Measurements from ENCODE around the gene PDE9A.

Gene PDE9A

DNA sequence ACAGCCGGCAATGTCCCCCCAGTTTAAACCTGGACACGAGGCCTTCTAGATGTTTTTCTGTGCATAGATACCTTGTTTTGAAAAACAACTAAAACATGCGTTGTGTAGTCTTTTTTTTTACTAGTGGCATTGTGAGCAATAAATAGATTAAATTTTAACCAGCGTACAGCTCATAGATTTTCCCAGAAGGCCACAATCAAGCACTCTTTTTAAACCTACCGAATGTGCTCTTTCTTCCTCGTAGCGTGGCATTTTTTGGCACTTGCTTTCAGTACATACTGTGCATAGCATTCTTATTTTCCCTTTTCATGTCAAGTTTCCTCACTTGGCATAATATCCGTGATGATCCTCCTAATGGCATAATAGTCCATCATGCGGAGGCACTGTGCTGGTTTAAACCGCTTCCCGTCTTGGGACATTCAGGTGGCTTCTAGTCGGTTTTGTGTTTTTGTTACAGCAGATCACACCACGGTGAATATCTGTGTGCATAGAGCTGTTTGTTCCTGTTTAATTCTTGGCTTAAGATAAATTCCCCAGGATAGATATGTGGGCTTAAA, 95.3 kb downstream of the PDE9A start:
- Mint-ChIP-seq H3K4me3 (no peak overlapping the region), H3K27ac (no peak overlapping the region), H3K4me1 (peaks cover 18 to 20% of the 10 kb centered on the region in 2 donors), H3K9me3 (no peaks in the 10 kb centered on the region), H3K27me3 (peaks cover 0 to 7% of the 10 kb centered on the region in 2 donors), H3K36me3 (no peaks in the 10 kb centered on the region)
- no peak for DNase-seq
- no peak for ATAC-seq (replicated peaks)

DNA sequence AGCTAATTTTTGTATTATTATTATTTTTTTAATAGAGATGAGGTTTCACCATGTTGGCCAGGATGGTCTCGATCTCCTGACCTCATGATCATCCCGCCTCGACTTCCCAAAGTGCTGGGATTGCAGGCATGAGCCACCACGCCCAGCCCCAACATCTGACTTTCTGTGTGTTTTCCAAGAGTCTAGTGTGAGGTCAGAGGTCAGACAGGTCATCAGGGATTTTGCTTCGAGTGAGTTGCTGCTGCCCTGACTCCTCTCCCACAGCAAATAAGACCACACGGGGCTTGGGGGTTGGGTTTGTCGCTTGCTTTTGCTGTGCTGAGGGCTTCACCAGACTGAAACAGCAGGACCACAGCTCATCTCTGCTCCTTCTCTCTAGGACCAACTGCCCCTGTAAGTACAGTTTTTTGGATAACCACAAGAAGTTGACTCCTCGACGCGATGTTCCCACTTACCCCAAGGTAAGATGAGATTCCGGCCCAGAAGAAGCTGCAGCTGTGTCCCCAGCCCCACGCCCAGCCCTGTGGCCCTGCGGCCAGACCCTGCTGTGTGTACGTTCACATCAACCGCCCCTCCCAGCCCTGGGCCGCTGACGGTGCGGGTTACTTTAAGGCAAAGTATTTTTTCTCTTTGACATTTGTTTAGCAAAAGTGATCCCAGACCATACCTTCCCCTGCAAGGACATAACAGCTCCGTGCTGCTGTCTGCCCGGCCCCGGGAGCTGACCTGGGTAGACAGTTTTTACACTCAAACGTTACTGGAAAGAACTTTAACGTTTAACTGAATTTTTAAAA, 97.5 kb downstream of the PDE9A start:
- H3K4me3 Mint-ChIP-seq, result no peak overlapping the region
- H3K36me3 Mint-ChIP-seq, result no peaks in the 10 kb centered on the region

DNA sequence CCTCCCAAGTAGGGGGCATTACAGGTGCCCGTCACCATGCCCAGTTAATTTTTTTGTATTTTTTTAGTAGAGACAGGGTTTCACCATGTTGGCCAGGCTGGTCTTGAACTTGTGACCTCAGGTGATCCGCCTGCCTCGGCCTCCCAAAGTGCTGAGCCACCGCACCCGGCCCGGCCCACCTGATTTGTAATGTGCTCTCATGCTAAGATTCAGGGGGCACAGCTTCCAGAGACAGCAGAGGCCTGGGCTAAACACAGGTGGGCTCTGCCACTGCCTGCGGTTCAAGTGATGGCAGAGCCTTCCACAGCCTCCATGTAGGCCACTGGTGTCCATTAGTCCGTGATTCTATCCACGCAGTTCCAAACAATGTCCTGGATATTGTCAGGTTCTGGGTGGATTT, 98.4 kb downstream of the PDE9A start:
- DNase-seq, result no peak
- no peak overlapping the region for H3K27ac Mint-ChIP-seq
- no peak overlapping the region for H3K4me3 Mint-ChIP-seq

More for the DNA sequence above, 97.5 kb downstream of the PDE9A start:
- no peak for ATAC-seq (replicated peaks)
- H3K27me3 Mint-ChIP-seq, result no peaks in the 10 kb centered on the region
- no peaks in the 10 kb centered on the region for H3K9me3 Mint-ChIP-seq
- peaks cover 12 to 14% of the 10 kb centered on the region in 2 donors for H3K4me1 Mint-ChIP-seq
- no peak for DNase-seq
- no peak overlapping the region for H3K27ac Mint-ChIP-seq

DNA sequence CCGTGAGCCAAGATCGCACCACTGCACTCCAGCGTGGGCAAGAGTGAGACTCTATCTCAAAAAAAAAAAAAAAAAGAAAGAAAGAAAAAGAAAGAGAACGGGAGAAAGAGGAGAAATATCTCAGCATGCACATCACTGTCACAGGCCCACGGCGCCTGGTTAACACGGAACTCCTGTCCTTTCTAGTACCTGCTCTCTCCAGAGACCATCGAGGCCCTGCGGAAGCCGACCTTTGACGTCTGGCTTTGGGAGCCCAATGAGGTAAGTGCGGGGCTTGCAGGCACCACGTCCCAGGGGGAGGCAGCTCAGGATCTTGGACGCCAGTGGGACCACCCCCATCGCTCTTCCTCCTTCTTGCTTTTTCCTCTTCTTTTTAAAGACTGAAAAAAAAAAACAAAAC, 100.4 kb downstream of the PDE9A start:
- no peaks in the 10 kb centered on the region for H3K9me3 Mint-ChIP-seq
- ATAC-seq (replicated peaks), result no peak
- no peaks in the 10 kb centered on the region for H3K27me3 Mint-ChIP-seq
- peaks cover 0 to under 1% of the 10 kb centered on the region in 2 donors for H3K4me1 Mint-ChIP-seq
- H3K4me3 Mint-ChIP-seq, result no peak overlapping the region
- no peak for DNase-seq
- H3K36me3 Mint-ChIP-seq, result no peaks in the 10 kb centered on the region
- H3K27ac Mint-ChIP-seq, result no peak overlapping the region

More for the DNA sequence above, 98.4 kb downstream of the PDE9A start:
- Mint-ChIP-seq H3K36me3 (no peaks in the 10 kb centered on the region), H3K4me1 (peaks cover 2 to 5% of the 10 kb centered on the region in 2 donors), H3K27me3 (no peaks in the 10 kb centered on the region), H3K9me3 (no peaks in the 10 kb centered on the region)
- ATAC-seq (replicated peaks), result no peak

DNA sequence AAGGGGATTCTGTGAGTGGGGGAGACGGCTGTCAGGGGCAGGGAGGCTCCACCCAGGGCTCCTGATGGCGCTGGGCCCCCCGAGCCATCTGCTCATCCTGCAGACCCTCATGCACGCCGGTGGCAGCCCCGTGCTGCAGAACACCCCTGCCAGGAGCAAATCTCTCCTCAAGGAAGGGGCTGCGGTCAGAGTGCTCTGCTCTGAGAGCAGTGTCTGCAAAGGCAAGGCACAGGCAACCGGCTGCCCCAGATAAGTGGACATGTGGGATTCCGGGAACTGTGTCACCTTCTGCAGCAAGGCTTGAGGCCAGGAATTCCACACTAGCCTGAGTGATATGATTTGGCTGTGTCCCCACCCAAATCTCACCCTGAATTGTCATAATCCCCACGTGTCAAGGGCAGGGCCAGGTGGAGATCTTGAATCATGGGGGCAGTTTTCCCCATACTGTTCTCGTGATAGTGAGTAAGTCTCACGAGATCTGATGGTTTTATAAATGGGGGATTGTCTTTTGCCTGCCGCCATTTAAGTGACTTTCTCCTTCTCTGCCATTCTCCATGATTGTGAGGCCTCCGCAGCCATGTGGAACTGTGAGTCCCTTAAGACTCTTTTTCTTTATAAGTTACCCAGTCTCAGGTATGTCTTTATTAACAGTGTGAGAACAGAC, 101.0 kb downstream of the PDE9A start:
- H3K36me3 Mint-ChIP-seq, result no peaks in the 10 kb centered on the region

DNA sequence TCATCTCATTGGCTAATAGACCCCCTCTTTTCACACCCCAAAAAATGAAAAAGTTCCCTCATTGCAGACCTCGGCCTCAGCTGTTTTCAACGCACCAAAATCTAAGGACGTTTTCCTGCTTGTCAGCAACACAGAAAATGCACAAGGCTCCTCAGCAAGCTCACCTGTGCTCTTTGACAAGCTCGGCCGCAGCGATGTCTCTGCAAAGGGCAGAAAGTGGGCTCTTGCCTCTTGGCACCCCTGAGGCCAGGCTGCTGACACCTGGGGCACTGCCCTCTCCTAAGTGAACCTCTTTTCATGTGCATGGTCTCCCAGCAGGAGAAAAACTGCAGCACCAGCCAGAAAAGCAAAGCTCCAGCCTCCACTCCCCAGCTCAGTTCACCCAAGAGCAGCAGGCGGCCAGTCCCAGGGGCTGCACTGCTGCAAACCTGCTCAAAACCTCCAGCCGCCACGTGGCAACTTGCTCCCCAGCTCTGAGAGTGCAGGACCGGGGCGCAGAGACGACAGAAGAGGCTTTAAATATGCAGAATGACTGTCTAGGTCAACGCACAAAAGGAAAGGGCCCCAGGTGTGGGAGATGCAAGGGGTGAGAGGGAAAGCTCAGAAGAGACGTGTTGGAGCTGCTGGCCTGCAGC, 101.7 kb downstream of the PDE9A start:
- Mint-ChIP-seq H3K36me3 (no peaks in the 10 kb centered on the region), H3K4me3 (no peak overlapping the region), H3K4me1 (no peaks in the 10 kb centered on the region), H3K27ac (no peak overlapping the region), H3K27me3 (peaks cover 0 to 5% of the 10 kb centered on the region in 2 donors), H3K9me3 (no peaks in the 10 kb centered on the region)
- no peak for DNase-seq
- no peak for ATAC-seq (replicated peaks)

More for the DNA sequence above, 101.0 kb downstream of the PDE9A start:
- ATAC-seq (replicated peaks), result no peak
- no peak for DNase-seq
- peaks cover 0 to under 1% of the 10 kb centered on the region in 2 donors for H3K27me3 Mint-ChIP-seq
- H3K4me3 Mint-ChIP-seq, result no peak overlapping the region
- H3K9me3 Mint-ChIP-seq, result no peaks in the 10 kb centered on the region
- no peak overlapping the region for H3K27ac Mint-ChIP-seq
- H3K4me1 Mint-ChIP-seq, result no peaks in the 10 kb centered on the region

DNA sequence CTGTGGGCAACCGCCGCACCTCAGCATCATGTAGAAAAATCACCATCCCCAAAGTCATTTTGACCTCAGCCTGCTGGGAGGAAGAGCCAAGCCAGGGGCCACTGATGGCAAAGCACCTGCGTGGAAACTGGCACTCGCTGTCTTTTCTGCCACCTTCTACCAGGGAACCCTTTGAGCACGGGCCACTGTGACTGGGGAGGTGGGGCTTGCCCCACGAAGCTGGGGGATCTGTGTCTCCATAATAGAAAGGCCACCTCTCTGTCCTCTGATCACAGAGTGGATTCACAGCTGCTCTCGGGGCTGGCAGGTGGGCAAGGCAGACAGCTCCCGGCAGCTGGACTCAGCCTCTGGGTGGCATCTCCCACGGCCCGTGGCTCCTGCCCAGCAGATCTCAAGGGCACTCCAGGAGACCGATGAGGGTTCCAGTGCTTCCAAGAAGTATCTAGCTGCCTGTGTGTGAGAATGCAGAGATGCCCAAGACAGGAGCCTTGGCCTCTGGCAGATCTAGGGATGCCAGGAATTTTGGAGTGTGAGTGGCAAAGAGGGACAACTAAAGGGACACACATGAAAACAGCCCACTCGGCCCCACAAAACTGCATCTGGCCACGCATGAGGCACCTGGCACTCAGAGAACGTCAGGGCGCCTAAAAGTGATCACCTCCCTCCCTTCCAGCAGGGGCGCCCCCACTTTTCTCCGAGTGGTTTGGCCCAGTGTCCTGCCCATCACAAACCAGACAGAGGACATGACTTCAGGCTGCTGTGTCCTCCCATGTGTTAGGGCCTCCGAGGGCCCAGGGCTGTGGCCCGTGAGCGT, 102.6 kb downstream of the PDE9A start:
- Mint-ChIP-seq H3K27ac (no peak overlapping the region), H3K36me3 (no peaks in the 10 kb centered on the region), H3K4me1 (no peaks in the 10 kb centered on the region), H3K4me3 (no peak overlapping the region), H3K27me3 (peaks cover 0 to 5% of the 10 kb centered on the region in 2 donors), H3K9me3 (no peaks in the 10 kb centered on the region)
- ATAC-seq (replicated peaks), result no peak
- no peak for DNase-seq

DNA sequence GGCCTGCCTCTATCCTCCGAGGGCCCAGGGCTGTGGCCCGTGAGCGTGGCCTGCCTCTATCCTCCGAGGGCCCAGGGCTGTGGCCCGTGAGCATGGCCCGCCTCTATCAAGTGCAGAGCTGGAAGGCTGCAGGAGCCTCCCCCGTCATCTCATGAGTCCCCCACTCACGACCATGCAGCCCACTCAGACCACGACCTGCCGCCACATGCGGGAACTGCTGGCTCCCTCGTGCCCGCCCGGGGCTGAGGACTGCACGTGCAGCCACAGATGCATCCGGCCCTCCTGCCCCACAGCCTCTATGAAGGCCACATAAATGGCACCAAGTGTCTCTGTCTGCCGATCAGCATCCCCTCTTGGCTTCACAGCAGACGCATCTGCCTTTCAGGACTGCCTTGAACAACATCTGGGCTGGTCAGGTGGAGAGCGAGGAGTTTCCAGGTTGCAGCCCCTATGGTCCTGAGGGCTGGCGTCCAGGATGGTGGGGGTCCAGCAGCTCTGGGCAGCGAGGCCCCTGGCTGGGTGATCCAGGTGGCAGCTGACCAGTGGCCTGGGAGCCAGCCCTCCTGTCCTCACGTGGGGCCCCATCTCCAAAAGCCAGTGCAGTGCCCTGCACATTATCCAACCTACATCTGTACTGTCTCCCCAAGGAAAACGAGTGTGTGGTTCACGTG, 103.3 kb downstream of the PDE9A start:
- DNase-seq (no peak), ATAC-seq (replicated peaks) (no peak)
- Mint-ChIP-seq H3K4me3 (no peak overlapping the region), H3K27ac (no peak overlapping the region), H3K27me3 (peaks cover 0 to 5% of the 10 kb centered on the region in 2 donors), H3K9me3 (no peaks in the 10 kb centered on the region), H3K36me3 (no peaks in the 10 kb centered on the region), H3K4me1 (no peaks in the 10 kb centered on the region)

DNA sequence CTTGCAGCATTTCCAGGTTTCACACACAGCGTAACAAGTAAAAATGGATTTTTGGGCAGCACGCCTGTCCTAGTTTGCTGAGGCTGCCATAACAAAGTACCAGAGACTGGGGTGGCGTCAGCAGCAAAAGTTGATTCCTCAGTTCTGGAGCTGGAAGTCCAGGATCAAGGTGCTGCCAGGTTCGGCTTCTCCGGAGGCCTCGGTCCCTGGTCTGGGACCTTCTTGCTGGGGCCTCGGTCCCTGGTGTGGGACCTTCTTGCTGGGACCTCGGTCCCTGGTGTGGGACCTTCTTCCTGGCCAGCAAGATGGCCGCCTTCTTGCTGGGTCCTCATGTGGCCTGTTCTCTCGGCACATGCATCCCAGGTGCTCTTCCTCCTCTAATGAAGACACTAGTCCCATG, 104.0 kb downstream of the PDE9A start:
- Mint-ChIP-seq H3K27me3 (peaks cover 0 to 5% of the 10 kb centered on the region in 2 donors), H3K27ac (no peak overlapping the region), H3K4me1 (no peaks in the 10 kb centered on the region), H3K9me3 (no peaks in the 10 kb centered on the region), H3K36me3 (no peaks in the 10 kb centered on the region), H3K4me3 (no peak overlapping the region)
- DNase-seq (no peak), ATAC-seq (replicated peaks) (no peak)

DNA sequence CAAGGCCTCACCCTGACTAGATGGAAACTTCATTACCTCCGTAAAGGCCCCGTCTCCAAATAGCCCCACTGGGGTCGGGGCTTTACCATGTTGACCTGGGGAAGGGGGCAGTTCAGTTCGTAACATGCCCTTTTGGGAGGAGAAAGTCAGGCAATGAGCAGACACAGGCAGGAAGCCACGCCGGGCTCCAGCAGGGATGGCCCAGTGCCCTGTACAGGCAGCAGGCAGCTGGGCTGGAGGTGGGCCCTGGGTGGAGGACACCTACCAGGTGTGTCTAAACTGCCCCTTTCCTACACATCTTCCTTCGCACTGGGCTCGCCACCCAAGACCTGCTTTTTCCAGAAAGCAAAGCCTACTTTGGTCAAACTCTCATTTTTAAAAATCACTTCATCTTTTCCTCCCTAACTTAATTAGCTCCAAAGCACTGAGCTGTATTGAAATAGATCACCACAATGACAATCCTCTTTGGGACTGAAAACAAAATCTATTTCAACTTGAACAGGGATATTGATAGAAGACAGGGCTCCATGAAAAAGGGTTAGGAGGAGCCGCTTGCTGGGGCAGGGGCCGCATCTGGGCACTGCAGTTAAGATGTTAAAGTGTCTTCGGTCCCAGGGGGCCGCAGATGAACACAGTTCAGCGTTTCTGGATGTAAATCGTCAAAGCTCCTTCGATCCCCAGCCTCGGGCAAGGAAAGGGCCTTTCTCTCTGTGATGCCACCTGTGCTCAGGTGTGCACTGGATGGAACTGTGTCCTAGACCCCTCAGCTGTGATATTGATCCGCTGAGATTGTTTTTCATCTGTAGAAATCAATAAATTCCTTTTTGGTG, 104.6 kb downstream of the PDE9A start:
- ATAC-seq (replicated peaks) (no peak), DNase-seq (no peak)
- Mint-ChIP-seq H3K9me3 (no peaks in the 10 kb centered on the region), H3K4me3 (no peak overlapping the region), H3K27me3 (peaks cover 0 to 5% of the 10 kb centered on the region in 2 donors), H3K36me3 (no peaks in the 10 kb centered on the region), H3K4me1 (no peaks in the 10 kb centered on the region), H3K27ac (no peak overlapping the region)

DNA sequence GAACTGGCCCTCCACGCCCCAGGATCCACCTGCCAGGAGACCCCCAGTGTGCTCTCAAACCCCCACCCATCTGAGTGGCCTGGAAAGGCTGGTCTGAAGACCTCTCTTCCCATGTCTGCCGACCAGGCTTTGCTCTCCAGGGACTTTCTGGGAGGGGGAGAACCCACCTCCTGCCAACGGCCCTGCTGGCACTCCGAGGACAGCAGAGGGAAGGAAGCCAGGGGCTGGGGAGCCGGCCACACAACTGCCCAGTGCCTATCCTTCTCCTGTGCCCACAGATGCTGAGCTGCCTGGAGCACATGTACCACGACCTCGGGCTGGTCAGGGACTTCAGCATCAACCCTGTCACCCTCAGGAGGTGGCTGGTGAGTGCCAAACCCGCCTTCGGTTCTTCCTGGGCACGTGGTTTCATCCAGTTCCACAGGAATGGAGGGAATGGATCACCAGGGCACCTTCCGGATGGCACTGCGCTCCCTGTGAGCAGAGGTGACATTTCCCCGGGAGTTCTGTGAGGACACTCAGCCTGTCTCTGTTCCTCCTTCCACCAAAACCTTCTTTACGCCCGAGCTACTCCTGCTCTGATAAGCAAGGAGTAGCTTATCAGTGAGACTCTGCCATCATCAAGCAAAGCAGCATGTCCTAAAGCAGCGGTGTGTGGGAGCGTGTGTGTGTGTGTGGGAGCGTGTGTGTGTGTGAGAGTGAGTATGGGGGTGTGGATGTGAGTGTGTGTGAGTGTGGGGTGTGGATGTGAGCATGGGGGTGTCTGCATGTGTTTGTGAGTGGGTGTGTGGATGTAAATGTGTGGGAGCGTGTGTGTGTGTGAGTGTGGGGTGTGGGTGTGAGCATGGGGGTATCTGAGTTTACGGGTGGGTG, 105.5 kb downstream of the PDE9A start:
- Mint-ChIP-seq H3K36me3 (no peaks in the 10 kb centered on the region), H3K27ac (no peak overlapping the region), H3K4me3 (no peak overlapping the region), H3K4me1 (no peaks in the 10 kb centered on the region), H3K27me3 (peaks cover 0 to 5% of the 10 kb centered on the region in 2 donors), H3K9me3 (no peaks in the 10 kb centered on the region)
- ATAC-seq (replicated peaks), result no peak
- no peak for DNase-seq

DNA sequence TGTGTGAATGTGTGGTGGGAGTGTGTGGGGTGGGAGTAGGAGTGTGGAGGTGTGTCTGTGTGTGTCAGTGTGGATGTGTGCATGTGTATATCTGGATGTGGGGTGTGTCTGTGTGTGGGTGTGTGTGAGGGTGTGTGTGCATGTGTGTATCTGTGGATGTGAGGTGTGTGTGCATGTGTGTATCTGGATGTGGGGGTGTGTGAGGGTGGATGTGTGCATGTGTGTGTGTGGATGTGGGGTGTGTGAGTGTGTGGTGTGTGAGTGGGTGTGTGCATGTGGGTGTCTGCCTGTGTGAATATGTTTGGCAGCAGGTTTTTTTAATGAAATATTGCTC, 106.1 kb downstream of the PDE9A start:
- Mint-ChIP-seq H3K36me3 (no peaks in the 10 kb centered on the region), H3K27ac (peak overlapping the region; percentile 4), H3K4me1 (no peaks in the 10 kb centered on the region), H3K27me3 (peaks cover 0 to 5% of the 10 kb centered on the region in 2 donors), H3K9me3 (no peaks in the 10 kb centered on the region), H3K4me3 (no peak overlapping the region)
- ATAC-seq (replicated peaks), result no peak
- DNase-seq, result no peak

Data from stimulated activated naive B cell treated with anti-CD40 and anti-IgM and Interleukin-4, amounts not matched to agents 10 μg/mL and 1 μg/mL and 100 μg/mL, for 72 hours (primary cell).